HEK293 (cell line): ENCODE data around the gene TANGO6.

Source experiments
- CTCF ChIA-PET: fragments of 350-600 bp; formaldehyde crosslinking; extraction: SDS; loops from one replicate; lab custom pipeline; 2021; ENCODE audit warnings: antibody characterized with exemption; lab: Yijun Ruan, JAX
- POLR2A ChIA-PET: fragments of 300-600 bp; formaldehyde crosslinking; extraction: SDS; loops from one replicate; lab custom pipeline; 2020; ENCODE audit warnings: antibody characterized with exemption, inconsistent platforms; lab: Yijun Ruan, JAX
- H3K27ac ChIP-seq: fragments of 200-500 bp; sonication (Bioruptor generic); 2 replicates; pipeline ENCODE4 v1.5.1; 2014; ENCODE audit warnings: low read depth, low read length, control low read depth, inconsistent platforms; ENCODE audit errors: extremely low read depth
- H3K36me3 ChIP-seq, 2 experiments: fragments of 200-500 bp in 1 of 2; sonication (Bioruptor generic) in 1 of 2; 1 replicate in 1 of 2; 2 replicates in 1 of 2; pipeline ENCODE4 v1.5.1; 2014 to 2017; ENCODE audit warnings: inconsistent platforms in 2 of 2, low read length in 2 of 2; ENCODE audit not compliant: control insufficient read depth in 2 of 2, insufficient read depth in 1 of 2
- H3K4me1 ChIP-seq: fragments of 200-500 bp; sonication (Bioruptor generic); 2 replicates; pipeline ENCODE4 v1.5.1; 2014; ENCODE audit warnings: mild to moderate bottlenecking, low read length, inconsistent platforms; ENCODE audit not compliant: control insufficient read depth, insufficient read depth
- H3K4me3 ChIP-seq: 2 replicates; pipeline ENCODE4 v1.5.1; 2011; ENCODE audit warnings: low read depth, mild to moderate bottlenecking, control low read depth, low read length, moderate library complexity
- H3K9me3 ChIP-seq: fragments of 200-500 bp; sonication (Bioruptor generic); 2 replicates; pipeline ENCODE4 v1.5.1; 2014; ENCODE audit warnings: low read depth, low read length, inconsistent platforms; ENCODE audit not compliant: control insufficient read depth, insufficient read depth
- FEZF1 ChIP-seq: fragments of 450-650 bp; formaldehyde crosslinking; IDR thresholded peaks from 2 replicates; pipeline ENCODE4 v1.5.1; 2016; ENCODE audit warnings: missing biosample characterization, missing genetic modification characterization
- GLI4 ChIP-seq: fragments of 450-650 bp; formaldehyde crosslinking; IDR thresholded peaks from 2 replicates; pipeline ENCODE4 v1.5.1; 2016; ENCODE audit warnings: missing biosample characterization, missing genetic modification characterization
- HOXA7 ChIP-seq: sonication (generic); formaldehyde crosslinking; IDR thresholded peaks from 2 replicates; pipeline ENCODE4 v1.8.1; 2022; ENCODE audit warnings: missing genetic modification reagents, borderline replicate concordance
- HOXC10 ChIP-seq: sonication (generic); formaldehyde crosslinking; IDR thresholded peaks from 2 replicates; pipeline ENCODE4 v1.8.1; 2023; ENCODE audit warnings: mild to moderate bottlenecking, missing genetic modification reagents
- RBAK ChIP-seq: fragments of 450-650 bp; formaldehyde crosslinking; IDR thresholded peaks from 2 replicates; pipeline ENCODE4 v1.5.1; 2016; ENCODE audit warnings: missing biosample characterization, missing genetic modification characterization
- TCF7L2 ChIP-seq: IDR thresholded peaks from 2 replicates; pipeline ENCODE4 v1.6.1; 2011; ENCODE audit warnings: low read depth, mild to moderate bottlenecking, inconsistent platforms, low read length, moderate library complexity, borderline replicate concordance
- YY2 ChIP-seq: fragments of 450-650 bp; formaldehyde crosslinking; IDR thresholded peaks from 2 replicates; pipeline ENCODE4 v1.5.1; 2016; ENCODE audit warnings: missing biosample characterization, missing genetic modification characterization
- ZBTB1 ChIP-seq: fragments of 450-650 bp; formaldehyde crosslinking; IDR thresholded peaks from 2 replicates; pipeline ENCODE4 v1.5.1; 2016; ENCODE audit warnings: missing biosample characterization, missing genetic modification characterization
- ZBTB17 ChIP-seq: fragments of 450-650 bp; formaldehyde crosslinking; IDR thresholded peaks from 2 replicates; pipeline ENCODE4 v1.5.1; 2016; ENCODE audit warnings: missing biosample characterization, missing genetic modification characterization
- ZBTB7A ChIP-seq: fragments of 450-650 bp; formaldehyde crosslinking; IDR thresholded peaks from 2 replicates; pipeline ENCODE4 v1.5.1; 2016; ENCODE audit warnings: low read depth, missing biosample characterization, missing genetic modification characterization
- ZFP37 ChIP-seq: fragments of 450-650 bp; formaldehyde crosslinking; IDR thresholded peaks from 2 replicates; pipeline ENCODE4 v1.5.1; 2016; ENCODE audit warnings: missing biosample characterization, missing genetic modification characterization
- ZNF138 ChIP-seq: fragments of 450-650 bp; formaldehyde crosslinking; IDR thresholded peaks from 2 replicates; pipeline ENCODE4 v1.5.1; 2016; ENCODE audit warnings: missing biosample characterization, missing genetic modification characterization, borderline replicate concordance
- ZNF157 ChIP-seq: fragments of 450-650 bp; formaldehyde crosslinking; IDR thresholded peaks from 2 replicates; pipeline ENCODE4 v1.5.1; 2016; ENCODE audit warnings: missing biosample characterization, missing genetic modification characterization
- ZNF324 ChIP-seq: fragments of 450-650 bp; formaldehyde crosslinking; IDR thresholded peaks from 2 replicates; pipeline ENCODE4 v1.5.1; 2016; ENCODE audit warnings: missing biosample characterization, missing genetic modification characterization
- ZNF354C ChIP-seq: fragments of 450-650 bp; formaldehyde crosslinking; IDR thresholded peaks from 2 replicates; pipeline ENCODE4 v1.5.1; 2016; ENCODE audit warnings: missing biosample characterization, missing genetic modification characterization, low read depth, borderline replicate concordance
- ZNF426 ChIP-seq: fragments of 450-650 bp; formaldehyde crosslinking; IDR thresholded peaks from 2 replicates; pipeline ENCODE4 v1.5.1; 2017; ENCODE audit warnings: missing biosample characterization, missing genetic modification characterization, mild to moderate bottlenecking, inconsistent platforms, moderate library complexity
- ZNF549 ChIP-seq: fragments of 450-650 bp; IDR thresholded peaks from 2 replicates; pipeline ENCODE4 v1.5.1; 2018; ENCODE audit warnings: missing biosample characterization, missing genetic modification characterization, mild to moderate bottlenecking, inconsistent platforms, moderate library complexity
- ZNF560 ChIP-seq: fragments of 450-650 bp; formaldehyde crosslinking; IDR thresholded peaks from 2 replicates; pipeline ENCODE4 v1.5.1; 2017; ENCODE audit warnings: missing biosample characterization, missing genetic modification characterization, borderline replicate concordance
- ZNF585B ChIP-seq: fragments of 450-650 bp; formaldehyde crosslinking; IDR thresholded peaks from 2 replicates; pipeline ENCODE4 v1.5.1; 2016; ENCODE audit warnings: missing biosample characterization, missing genetic modification characterization
- ZNF610 ChIP-seq: fragments of 450-650 bp; formaldehyde crosslinking; IDR thresholded peaks from 2 replicates; pipeline ENCODE4 v1.5.1; 2016; ENCODE audit warnings: missing biosample characterization, missing genetic modification characterization, borderline replicate concordance
- ZNF658 ChIP-seq: fragments of 450-650 bp; formaldehyde crosslinking; IDR thresholded peaks from 2 replicates; pipeline ENCODE4; 2016; ENCODE audit warnings: missing biosample characterization, missing genetic modification characterization
- ZNF776 ChIP-seq: fragments of 450-650 bp; formaldehyde crosslinking; IDR thresholded peaks from 2 replicates; pipeline ENCODE4 v1.5.0; 2017; ENCODE audit warnings: missing biosample characterization, missing genetic modification characterization, borderline replicate concordance
- ZNF791 ChIP-seq: fragments of 450-650 bp; formaldehyde crosslinking; IDR thresholded peaks from 2 replicates; pipeline ENCODE4 v1.5.1; 2016; ENCODE audit warnings: missing biosample characterization, missing genetic modification characterization
- ZSCAN30 ChIP-seq: fragments of 450-650 bp; IDR thresholded peaks from 2 replicates; pipeline ENCODE4 v1.5.1; 2018; ENCODE audit warnings: missing biosample characterization, mild to moderate bottlenecking, missing genetic modification characterization, moderate library complexity
- TF ChIP-seq, protein P1 (sequence below): fragments of 450-650 bp; formaldehyde crosslinking; IDR thresholded peaks from 2 replicates; pipeline ENCODE4 v1.5.1; 2016; ENCODE audit warnings: missing biosample characterization, missing genetic modification characterization
- TF ChIP-seq, protein P2 (sequence below): fragments of 450-650 bp; formaldehyde crosslinking; IDR thresholded peaks from 2 replicates; pipeline ENCODE4 v1.5.1; 2016; ENCODE audit warnings: missing biosample characterization, missing genetic modification characterization, low read depth
- TF ChIP-seq, protein P3 (sequence below): fragments of 450-650 bp; formaldehyde crosslinking; IDR thresholded peaks from 2 replicates; pipeline ENCODE4 v1.5.1; 2017; ENCODE audit warnings: missing biosample characterization, missing genetic modification characterization
- TF ChIP-seq, protein P4 (sequence below): fragments of 450-650 bp; formaldehyde crosslinking; IDR thresholded peaks from 2 replicates; pipeline ENCODE4 v1.5.1; 2017; ENCODE audit warnings: missing biosample characterization, missing genetic modification characterization
- TF ChIP-seq, protein P5 (sequence below): fragments of 450-650 bp; IDR thresholded peaks from 2 replicates; pipeline ENCODE4 v1.5.1; 2018; ENCODE audit warnings: missing biosample characterization, mild to moderate bottlenecking, missing genetic modification characterization

The TANGO6 gene

DNA sequence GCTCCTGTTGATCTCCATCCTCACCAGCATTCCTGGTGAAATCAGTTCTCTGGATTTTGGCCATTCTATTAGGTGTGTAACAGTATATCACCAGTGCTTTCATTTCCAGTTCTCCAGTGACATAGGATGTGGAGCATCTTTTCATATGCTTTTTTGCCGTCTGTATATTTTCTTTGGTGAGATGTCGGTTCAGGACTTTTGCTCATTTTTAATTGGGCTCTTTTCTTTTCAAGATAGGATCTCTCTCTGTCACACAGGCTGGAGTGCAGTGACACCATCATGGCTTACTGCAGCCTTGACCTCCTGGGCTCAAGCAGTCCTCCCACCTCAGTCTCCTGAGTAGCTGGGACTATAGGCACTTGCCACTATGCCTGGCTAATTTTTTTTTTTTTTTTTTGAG, 74.2 kb downstream of the TANGO6 start:
- Histone ChIP-seq H3K36me3 (peaks cover 0 to 13% of the 10 kb centered on the region in 2 experiments; a peak in 2 of 3 replicates), H3K4me1 (no peaks in the 10 kb centered on the region), H3K27ac (no peak overlapping the region), H3K9me3 (no peaks in the 10 kb centered on the region), H3K4me3 (no peak overlapping the region)
- TF ChIP-seq ZNF157 (tag by site-specific recombination) (no peak), ZBTB1 (no peak), ZNF354C (tag by site-specific recombination) (no peak), ZNF776 (tag by site-specific recombination) (no peak), YY2 (tag by site-specific recombination) (no peak), ZBTB7A (tag by site-specific recombination) (no peak), ZFP37 (tag by site-specific recombination) (no peak), HOXC10 (no peak), ZNF138 (tag by site-specific recombination) (no peak), ZNF549 (no peak), TCF7L2 (no peak), ZNF658 (tag by site-specific recombination) (no peak), FEZF1 (no peak), ZNF324 (no peak), HOXA7 (no peak), ZNF791 (tag by site-specific recombination) (no peak)
- TF ChIP-seq, protein P1, sequence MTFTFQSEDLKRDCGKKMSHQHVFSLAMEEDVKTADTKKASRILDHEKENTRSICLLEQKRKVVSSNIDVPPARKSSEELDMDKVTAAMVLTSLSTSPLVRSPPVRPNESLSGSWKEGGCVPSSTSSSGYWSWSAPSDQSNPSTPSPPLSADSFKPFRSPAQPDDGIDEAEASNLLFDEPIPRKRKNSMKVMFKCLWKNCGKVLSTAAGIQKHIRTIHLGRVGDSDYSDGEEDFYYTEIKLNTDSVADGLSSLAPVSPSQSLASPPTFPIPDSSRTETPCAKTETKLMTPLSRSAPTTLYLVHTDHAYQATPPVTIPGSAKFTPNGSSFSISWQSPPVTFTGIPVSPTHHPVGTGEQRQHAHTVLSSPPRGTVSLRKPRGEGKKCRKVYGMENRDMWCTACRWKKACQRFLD (tag by site-specific recombination): no peak
- TF ChIP-seq, protein P2, sequence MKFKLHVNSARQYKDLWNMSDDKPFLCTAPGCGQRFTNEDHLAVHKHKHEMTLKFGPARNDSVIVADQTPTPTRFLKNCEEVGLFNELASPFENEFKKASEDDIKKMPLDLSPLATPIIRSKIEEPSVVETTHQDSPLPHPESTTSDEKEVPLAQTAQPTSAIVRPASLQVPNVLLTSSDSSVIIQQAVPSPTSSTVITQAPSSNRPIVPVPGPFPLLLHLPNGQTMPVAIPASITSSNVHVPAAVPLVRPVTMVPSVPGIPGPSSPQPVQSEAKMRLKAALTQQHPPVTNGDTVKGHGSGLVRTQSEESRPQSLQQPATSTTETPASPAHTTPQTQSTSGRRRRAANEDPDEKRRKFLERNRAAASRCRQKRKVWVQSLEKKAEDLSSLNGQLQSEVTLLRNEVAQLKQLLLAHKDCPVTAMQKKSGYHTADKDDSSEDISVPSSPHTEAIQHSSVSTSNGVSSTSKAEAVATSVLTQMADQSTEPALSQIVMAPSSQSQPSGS: no peak
- POLR2A ChIA-PET: interaction anchor here (0.5 kb wide), 1 partner anchor 200 kb away, joined by 3 read pairs; no protein-coding TSS in a partner anchor
- CTCF ChIA-PET: interaction anchor here (0.8 kb wide), 1 partner anchor 196 kb away, joined by 4 read pairs; no protein-coding TSS in a partner anchor

DNA sequence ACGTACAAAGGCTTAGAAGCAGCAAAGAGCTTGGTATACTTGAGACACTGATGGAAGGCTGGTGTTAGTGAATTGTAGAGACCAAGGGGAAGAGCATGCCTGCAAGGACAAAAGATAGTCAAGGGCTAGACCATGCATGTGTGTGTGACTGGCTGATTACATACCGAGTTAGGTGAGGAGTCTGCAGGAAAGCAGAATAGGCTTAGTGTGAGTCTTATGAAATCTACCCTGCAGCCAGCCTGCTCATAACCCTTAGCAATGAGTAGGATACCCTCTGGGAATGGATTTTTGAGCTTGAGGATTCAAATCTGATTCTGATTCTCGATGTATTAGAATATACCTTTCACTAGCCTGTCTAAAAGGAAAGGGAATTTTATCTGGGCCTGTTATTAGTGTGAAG, 77.0 kb downstream of the TANGO6 start:
- TF ChIP-seq GLI4 (tag by site-specific recombination) (no peak), ZSCAN30 (no peak), ZNF426 (tag by site-specific recombination) (no peak), ZNF610 (tag by site-specific recombination) (no peak), ZBTB17 (tag by site-specific recombination) (no peak), ZNF585B (tag by site-specific recombination) (no peak), ZNF560 (tag by site-specific recombination) (no peak), RBAK (no peak)
- TF ChIP-seq, protein P3, sequence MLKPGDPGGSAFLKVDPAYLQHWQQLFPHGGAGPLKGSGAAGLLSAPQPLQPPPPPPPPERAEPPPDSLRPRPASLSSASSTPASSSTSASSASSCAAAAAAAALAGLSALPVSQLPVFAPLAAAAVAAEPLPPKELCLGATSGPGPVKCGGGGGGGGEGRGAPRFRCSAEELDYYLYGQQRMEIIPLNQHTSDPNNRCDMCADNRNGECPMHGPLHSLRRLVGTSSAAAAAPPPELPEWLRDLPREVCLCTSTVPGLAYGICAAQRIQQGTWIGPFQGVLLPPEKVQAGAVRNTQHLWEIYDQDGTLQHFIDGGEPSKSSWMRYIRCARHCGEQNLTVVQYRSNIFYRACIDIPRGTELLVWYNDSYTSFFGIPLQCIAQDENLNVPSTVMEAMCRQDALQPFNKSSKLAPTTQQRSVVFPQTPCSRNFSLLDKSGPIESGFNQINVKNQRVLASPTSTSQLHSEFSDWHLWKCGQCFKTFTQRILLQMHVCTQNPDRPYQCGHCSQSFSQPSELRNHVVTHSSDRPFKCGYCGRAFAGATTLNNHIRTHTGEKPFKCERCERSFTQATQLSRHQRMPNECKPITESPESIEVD (tag by site-specific recombination): no peak
- TF ChIP-seq, protein P4, sequence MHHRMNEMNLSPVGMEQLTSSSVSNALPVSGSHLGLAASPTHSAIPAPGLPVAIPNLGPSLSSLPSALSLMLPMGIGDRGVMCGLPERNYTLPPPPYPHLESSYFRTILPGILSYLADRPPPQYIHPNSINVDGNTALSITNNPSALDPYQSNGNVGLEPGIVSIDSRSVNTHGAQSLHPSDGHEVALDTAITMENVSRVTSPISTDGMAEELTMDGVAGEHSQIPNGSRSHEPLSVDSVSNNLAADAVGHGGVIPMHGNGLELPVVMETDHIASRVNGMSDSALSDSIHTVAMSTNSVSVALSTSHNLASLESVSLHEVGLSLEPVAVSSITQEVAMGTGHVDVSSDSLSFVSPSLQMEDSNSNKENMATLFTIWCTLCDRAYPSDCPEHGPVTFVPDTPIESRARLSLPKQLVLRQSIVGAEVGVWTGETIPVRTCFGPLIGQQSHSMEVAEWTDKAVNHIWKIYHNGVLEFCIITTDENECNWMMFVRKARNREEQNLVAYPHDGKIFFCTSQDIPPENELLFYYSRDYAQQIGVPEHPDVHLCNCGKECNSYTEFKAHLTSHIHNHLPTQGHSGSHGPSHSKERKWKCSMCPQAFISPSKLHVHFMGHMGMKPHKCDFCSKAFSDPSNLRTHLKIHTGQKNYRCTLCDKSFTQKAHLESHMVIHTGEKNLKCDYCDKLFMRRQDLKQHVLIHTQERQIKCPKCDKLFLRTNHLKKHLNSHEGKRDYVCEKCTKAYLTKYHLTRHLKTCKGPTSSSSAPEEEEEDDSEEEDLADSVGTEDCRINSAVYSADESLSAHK: no peak
- TF ChIP-seq, protein P5, sequence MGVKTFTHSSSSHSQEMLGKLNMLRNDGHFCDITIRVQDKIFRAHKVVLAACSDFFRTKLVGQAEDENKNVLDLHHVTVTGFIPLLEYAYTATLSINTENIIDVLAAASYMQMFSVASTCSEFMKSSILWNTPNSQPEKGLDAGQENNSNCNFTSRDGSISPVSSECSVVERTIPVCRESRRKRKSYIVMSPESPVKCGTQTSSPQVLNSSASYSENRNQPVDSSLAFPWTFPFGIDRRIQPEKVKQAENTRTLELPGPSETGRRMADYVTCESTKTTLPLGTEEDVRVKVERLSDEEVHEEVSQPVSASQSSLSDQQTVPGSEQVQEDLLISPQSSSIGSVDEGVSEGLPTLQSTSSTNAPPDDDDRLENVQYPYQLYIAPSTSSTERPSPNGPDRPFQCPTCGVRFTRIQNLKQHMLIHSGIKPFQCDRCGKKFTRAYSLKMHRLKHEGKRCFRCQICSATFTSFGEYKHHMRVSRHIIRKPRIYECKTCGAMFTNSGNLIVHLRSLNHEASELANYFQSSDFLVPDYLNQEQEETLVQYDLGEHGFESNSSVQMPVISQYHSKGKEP: no peak
- no peak overlapping the region for H3K27ac ChIP-seq
- H3K36me3 ChIP-seq: peaks cover 0 to 13% of the 10 kb centered on the region in 2 experiments; a peak in 2 of 3 replicates
- no peaks in the 10 kb centered on the region for H3K4me1 ChIP-seq
- CTCF ChIA-PET: interaction anchor here (0.6 to 0.7 kb wide), 2 partner anchors 20 to 207 kb away, joined by 3 read pairs; no protein-coding TSS in a partner anchor
- H3K4me3 ChIP-seq: no peak overlapping the region
- no peaks in the 10 kb centered on the region for H3K9me3 ChIP-seq
- POLR2A ChIA-PET: no interaction called here
